SJCRH30 (cell line): ENCODE measurements around the gene CHRNE. TPM values are rescaled to one million over a fixed set of nuclear protein-coding genes. Genes with fewer than 3 reads are reported as not detected.

ENCODE experiments used
- DNase-seq, 2 experiments: peaks; one replicate each; pipeline ENCODE4 v3.0.0-alpha.2; 2015 to 2020
- H3K27ac ChIP-seq: fragments of 250-450 bp; sonication (Bioruptor Pico); 2 replicates; pipeline ENCODE4 v1.5.1; 2020; ENCODE audit warnings: mild to moderate bottlenecking, moderate library complexity
- H3K27me3 ChIP-seq: fragments of 250-450 bp; sonication (Bioruptor Pico); 2 replicates; pipeline ENCODE4 v1.5.1; 2020; ENCODE audit warnings: mild to moderate bottlenecking, moderate library complexity
- H3K36me3 ChIP-seq: fragments of 250-450 bp; sonication (Bioruptor Pico); 2 replicates; pipeline ENCODE4 v1.5.1; 2020; ENCODE audit warnings: mild to moderate bottlenecking, moderate library complexity
- H3K4me1 ChIP-seq: fragments of 250-450 bp; sonication (Bioruptor Pico); 2 replicates; pipeline ENCODE4 v1.5.1; 2020; ENCODE audit warnings: mild to moderate bottlenecking, moderate library complexity
- H3K4me3 ChIP-seq: fragments of 250-450 bp; sonication (Bioruptor Pico); 2 replicates; pipeline ENCODE4 v1.5.1; 2020; ENCODE audit warnings: mild to moderate bottlenecking, moderate library complexity
- H3K9me3 ChIP-seq: fragments of 250-450 bp; sonication (Bioruptor Pico); replicated peaks from 2 replicates; pipeline ENCODE4 v1.5.1; 2020; ENCODE audit warnings: mild to moderate bottlenecking, moderate library complexity
- total RNA-seq: library from RNA; depleted of rRNA; stranded (reverse); fragments of >200 nt; shearing (Covaris generic); gene quantifications from 2 replicates; pipeline ENCODE4 v1.2.3, GENCODE V29; 2014

CHRNE gene
- total RNA-seq, 1 experiment from 2014 or later = 0.20 TPM

- peaks cover 40% of the 10 kb centered on the region for H3K36me3 ChIP-seq
- peaks cover 12% of the 10 kb centered on the region for H3K4me1 ChIP-seq
- peak overlapping the region; percentile 98 for H3K27ac ChIP-seq
- DNase-seq = no peak
- no peaks in the 10 kb centered on the region for H3K9me3 ChIP-seq
- H3K27me3 ChIP-seq = no peaks in the 10 kb centered on the region
- H3K4me3 ChIP-seq = no peak overlapping the region
Observed at GRCh38 chr17:4944554-4945175, 41.8 kb upstream of the CHRNE start.

DNA sequence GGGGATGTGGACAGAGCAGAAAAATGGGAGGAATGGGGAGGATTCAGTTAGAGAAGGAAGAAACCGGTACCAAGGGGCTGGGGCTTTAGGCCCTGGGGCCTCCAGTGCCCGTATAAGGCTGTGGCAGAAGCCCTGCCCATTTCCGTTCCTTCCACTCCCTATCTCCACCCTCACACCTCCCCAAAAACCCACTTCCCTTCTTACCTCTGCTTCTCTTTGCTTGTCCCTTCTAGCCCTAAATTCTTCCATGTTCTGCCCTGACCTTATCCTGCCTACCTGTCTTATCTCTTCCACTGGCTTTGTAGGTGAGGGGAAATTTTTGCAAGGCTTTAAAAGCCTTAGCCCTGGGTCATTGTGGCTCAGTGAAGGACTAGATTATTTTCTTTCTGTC, 41.3 kb upstream of the CHRNE start:
- Histone ChIP-seq H3K9me3 (no peaks in the 10 kb centered on the region), H3K4me1 (peaks cover 12% of the 10 kb centered on the region), H3K36me3 (peaks cover 40% of the 10 kb centered on the region), H3K27me3 (no peaks in the 10 kb centered on the region), H3K4me3 (no peak overlapping the region), H3K27ac (no peak overlapping the region)
- no peak for DNase-seq

- Histone ChIP-seq H3K4me1 (peaks cover 12% of the 10 kb centered on the region), H3K27ac (no peak overlapping the region), H3K36me3 (peaks cover 38% of the 10 kb centered on the region)
Observed at GRCh38 chr17:4942760-4943508, 40.0 kb upstream of the CHRNE start.

GRCh38 chr17:4941319-4941610, 38.4 kb upstream of the CHRNE start:
- Histone ChIP-seq H3K27me3 (no peaks in the 10 kb centered on the region), H3K9me3 (no peaks in the 10 kb centered on the region), H3K27ac (peak overlapping the region; percentile 90; the same call in 1 of the 2 replicates), H3K4me3 (peak overlapping the region; percentile 67), H3K36me3 (peaks cover 27% of the 10 kb centered on the region), H3K4me1 (peaks cover 12% of the 10 kb centered on the region)
- DNase-seq = no peak

More at GRCh38 chr17:4942760-4943508, 40.0 kb upstream of the CHRNE start:
- no peak overlapping the region for H3K4me3 ChIP-seq
- no peak for DNase-seq
- H3K9me3 ChIP-seq = no peaks in the 10 kb centered on the region
- H3K27me3 ChIP-seq = no peaks in the 10 kb centered on the region

GRCh38 chr17:4940555-4941318, 37.8 kb upstream of the CHRNE start:
- peak in 1 of 2 experiments; percentile 81 for DNase-seq
- H3K27ac ChIP-seq = peak overlapping the region; percentile 90
- H3K36me3 ChIP-seq = peaks cover 24% of the 10 kb centered on the region
- H3K4me3 ChIP-seq = peak overlapping the region; percentile 67
- peaks cover 12% of the 10 kb centered on the region for H3K4me1 ChIP-seq
- H3K9me3 ChIP-seq = no peaks in the 10 kb centered on the region
- no peaks in the 10 kb centered on the region for H3K27me3 ChIP-seq

DNA sequence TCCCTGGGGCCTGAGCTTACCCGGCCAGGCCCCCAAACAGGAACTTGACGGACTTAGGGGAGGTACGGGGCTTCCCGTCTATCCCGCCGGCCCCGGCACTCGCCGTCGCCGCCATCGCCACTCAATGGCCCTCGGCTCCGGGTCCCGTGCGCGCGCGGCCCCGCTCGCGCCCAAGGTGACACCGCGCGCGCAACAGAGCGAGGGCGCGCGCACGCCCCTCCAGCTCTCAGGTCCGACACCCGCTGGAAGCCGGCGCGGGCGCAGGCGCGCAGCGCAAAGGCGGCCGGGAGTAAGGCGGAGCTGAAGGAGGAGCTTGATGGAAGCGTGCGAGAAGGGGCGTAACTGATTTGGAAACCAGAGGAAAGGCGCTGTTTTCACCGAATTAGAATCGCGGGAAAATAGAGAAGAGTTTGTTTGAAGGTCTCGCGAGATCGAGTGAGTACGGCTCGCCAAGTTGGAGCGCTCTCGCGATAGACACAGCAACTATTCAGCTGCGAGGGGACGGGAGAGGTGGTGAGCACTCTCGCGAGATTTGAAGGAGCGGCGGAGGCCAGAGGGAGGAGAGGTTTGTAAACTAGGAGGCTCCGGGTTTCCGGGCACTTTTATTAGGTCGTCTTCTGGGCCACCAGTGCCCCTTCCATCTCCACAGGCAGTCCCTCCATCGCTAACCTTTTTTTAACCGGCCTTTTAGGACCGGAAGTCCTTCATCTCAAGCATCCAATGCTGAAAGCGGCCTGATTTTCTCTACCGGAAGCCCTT, 37.1 kb upstream of the CHRNE start, which contains the start of the genes RNF167 and SLC25A11:
TSS of gene RNF167 (plus strand) at position 473 of the 759 bp plus-strand sequence. CDS start 642 bp downstream, outside the sequence.
TSS of gene SLC25A11 (minus strand) at position 251 of the 759 bp plus-strand sequence. CDS start at position 115, 136 bp downstream.
- H3K27ac ChIP-seq = peak within 1 kb of the TSS; percentile 90
- H3K4me1 ChIP-seq = peaks cover 4% of the 10 kb centered on the region
- peak within 1 kb of the TSS; percentile 67 for H3K4me3 ChIP-seq
- peak; percentile 95 to 97 for DNase-seq
- H3K27me3 ChIP-seq = no peaks in the 10 kb centered on the region
- H3K36me3 ChIP-seq = peaks cover 17% of the 10 kb centered on the region
- H3K9me3 ChIP-seq = no peaks in the 10 kb centered on the region

GRCh38 chr17:4939546-4939795, 36.6 kb upstream of the CHRNE start:
- H3K4me3 ChIP-seq = peak overlapping the region; percentile 67
- H3K36me3 ChIP-seq = peaks cover 12% of the 10 kb centered on the region
- H3K9me3 ChIP-seq = no peaks in the 10 kb centered on the region
- DNase-seq = no peak
- no peaks in the 10 kb centered on the region; the same call in 1 of the 2 replicates for H3K4me1 ChIP-seq
- H3K27me3 ChIP-seq = no peaks in the 10 kb centered on the region
- H3K27ac ChIP-seq = peak overlapping the region; percentile 90

GRCh38 chr17:4938688-4939545, 36.0 kb upstream of the CHRNE start:
- no peak for DNase-seq
- Histone ChIP-seq H3K36me3 (peaks cover 7% of the 10 kb centered on the region), H3K4me1 (no peaks in the 10 kb centered on the region; the same call in 1 of the 2 replicates), H3K27ac (peak overlapping the region; percentile 90), H3K27me3 (no peaks in the 10 kb centered on the region), H3K4me3 (peak overlapping the region; percentile 67), H3K9me3 (no peaks in the 10 kb centered on the region)

DNA sequence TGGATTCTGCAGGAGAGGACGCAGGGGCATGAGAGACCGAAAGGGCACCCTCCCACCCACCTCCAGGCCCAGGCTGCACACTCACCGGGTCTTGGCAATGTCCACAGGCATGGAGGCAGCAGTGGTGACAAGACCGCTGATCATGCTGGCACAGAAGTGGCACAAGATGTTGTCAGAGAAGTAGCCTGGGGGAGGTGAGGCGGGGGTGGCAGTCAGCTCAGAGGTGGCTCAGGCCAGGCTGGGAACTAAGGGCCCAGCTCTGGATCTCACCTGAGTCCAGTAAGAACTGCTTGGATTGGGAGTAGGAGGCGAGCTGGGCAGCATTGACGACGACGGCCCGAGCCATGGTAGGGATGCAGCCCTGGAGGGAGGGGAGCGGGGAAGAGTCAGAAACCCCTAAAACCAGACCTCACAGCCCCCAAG, 35.2 kb upstream of the CHRNE start:
- no peaks in the 10 kb centered on the region; the same call in 1 of the 2 replicates for H3K4me1 ChIP-seq
- H3K9me3 ChIP-seq = no peaks in the 10 kb centered on the region
- no peak overlapping the region for H3K4me3 ChIP-seq
- DNase-seq = no peak
- H3K27me3 ChIP-seq = no peaks in the 10 kb centered on the region
- H3K36me3 ChIP-seq = peaks cover 4% of the 10 kb centered on the region; the same call in 1 of the 2 replicates
- no peak overlapping the region for H3K27ac ChIP-seq

DNA sequence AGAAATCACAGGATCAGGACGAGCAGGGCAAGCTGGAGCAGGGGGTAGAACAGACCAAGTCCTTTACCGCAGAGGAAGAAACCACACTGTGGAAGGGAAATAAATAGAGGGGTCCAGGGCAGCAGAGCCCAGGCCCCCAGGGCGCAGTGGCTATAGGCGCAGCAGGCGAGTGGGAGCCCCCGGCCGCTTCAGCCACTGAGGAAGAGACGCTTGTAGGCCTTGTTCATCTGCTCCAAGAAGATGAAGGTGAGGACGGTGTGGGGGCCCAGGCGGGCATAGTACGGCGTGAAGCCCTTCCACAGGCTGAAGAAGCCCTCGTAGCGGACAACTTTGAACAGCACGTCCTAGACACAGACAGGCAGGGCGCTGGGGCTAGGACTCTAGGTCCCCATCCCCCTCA, 34.7 kb upstream of the CHRNE start:
- Histone ChIP-seq H3K36me3 (peaks cover 4% of the 10 kb centered on the region; the same call in 1 of the 2 replicates), H3K27me3 (no peaks in the 10 kb centered on the region), H3K27ac (no peak overlapping the region), H3K9me3 (no peaks in the 10 kb centered on the region), H3K4me1 (no peaks in the 10 kb centered on the region; the same call in 1 of the 2 replicates), H3K4me3 (no peak overlapping the region)
- DNase-seq = no peak

GRCh38 chr17:4936436-4936835, 33.5 kb upstream of the CHRNE start:
- Histone ChIP-seq H3K27me3 (no peaks in the 10 kb centered on the region), H3K27ac (no peak overlapping the region), H3K4me1 (no peaks in the 10 kb centered on the region; the same call in 1 of the 2 replicates), H3K9me3 (no peaks in the 10 kb centered on the region), H3K4me3 (no peak overlapping the region), H3K36me3 (peaks cover 4% of the 10 kb centered on the region; the same call in 1 of the 2 replicates)
- no peak for DNase-seq

GRCh38 chr17:4935650-4936049, 32.8 kb upstream of the CHRNE start:
- no peak for DNase-seq
- no peak overlapping the region for H3K4me3 ChIP-seq
- no peaks in the 10 kb centered on the region for H3K4me1 ChIP-seq
- H3K9me3 ChIP-seq = no peaks in the 10 kb centered on the region
- peaks cover 4% of the 10 kb centered on the region; the same call in 1 of the 2 replicates for H3K36me3 ChIP-seq
- H3K27ac ChIP-seq = no peak overlapping the region
- H3K27me3 ChIP-seq = no peaks in the 10 kb centered on the region

GRCh38 chr17:4934173-4934979, 31.5 kb upstream of the CHRNE start:
- Histone ChIP-seq H3K9me3 (no peaks in the 10 kb centered on the region), H3K27ac (no peak overlapping the region), H3K4me3 (no peak overlapping the region), H3K27me3 (no peaks in the 10 kb centered on the region), H3K36me3 (peaks cover 4% of the 10 kb centered on the region; the same call in 1 of the 2 replicates), H3K4me1 (no peaks in the 10 kb centered on the region)
- DNase-seq = peak; percentile 37 to 53
